NCI-H187 (cell line): Measurements from ENCODE around the gene GDPD5.

Experiments
- DNase-seq, 2 experiments: peaks; one replicate each; lab custom pipeline; 2025; lab: John Stamatoyannopoulos, UW

GDPD5 gene

DNA sequence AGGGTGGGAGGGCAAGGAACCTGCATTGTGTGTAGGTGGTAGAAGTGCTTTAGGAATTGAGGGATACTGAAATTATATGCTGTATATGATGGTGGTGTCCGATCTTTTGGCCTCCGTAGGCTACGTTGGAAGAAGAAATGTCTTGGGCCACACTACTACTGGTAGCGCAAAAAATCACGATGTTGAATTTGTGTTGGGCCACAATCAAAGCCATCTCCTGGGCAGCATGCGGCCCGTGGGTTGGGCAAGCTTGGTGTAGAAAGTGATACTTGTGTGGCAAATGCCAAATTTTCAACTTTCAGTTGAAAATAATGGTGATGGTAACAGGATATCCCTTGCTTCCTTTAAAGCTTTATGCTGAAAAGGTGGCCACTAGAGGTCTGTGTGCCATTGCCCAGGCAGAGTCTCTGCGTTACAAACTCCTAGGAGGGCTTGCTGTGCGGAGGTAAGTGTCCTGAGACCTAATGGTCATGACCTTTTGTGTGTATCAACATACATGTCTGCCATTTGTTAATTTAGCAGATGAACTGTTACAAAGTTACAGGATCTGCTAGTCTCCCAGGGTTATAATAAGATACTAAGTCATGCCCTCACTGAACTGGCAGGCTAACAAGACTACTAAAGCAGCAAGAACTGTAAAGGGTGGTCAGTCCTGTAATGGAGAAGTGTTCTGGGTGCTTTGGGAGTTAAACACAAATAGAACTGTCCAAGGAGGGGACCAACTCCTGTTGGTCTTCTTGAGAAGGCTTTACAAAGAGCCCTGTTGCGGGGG, 123.6 kb downstream of the GDPD5 start:
- no peak for DNase-seq

DNA sequence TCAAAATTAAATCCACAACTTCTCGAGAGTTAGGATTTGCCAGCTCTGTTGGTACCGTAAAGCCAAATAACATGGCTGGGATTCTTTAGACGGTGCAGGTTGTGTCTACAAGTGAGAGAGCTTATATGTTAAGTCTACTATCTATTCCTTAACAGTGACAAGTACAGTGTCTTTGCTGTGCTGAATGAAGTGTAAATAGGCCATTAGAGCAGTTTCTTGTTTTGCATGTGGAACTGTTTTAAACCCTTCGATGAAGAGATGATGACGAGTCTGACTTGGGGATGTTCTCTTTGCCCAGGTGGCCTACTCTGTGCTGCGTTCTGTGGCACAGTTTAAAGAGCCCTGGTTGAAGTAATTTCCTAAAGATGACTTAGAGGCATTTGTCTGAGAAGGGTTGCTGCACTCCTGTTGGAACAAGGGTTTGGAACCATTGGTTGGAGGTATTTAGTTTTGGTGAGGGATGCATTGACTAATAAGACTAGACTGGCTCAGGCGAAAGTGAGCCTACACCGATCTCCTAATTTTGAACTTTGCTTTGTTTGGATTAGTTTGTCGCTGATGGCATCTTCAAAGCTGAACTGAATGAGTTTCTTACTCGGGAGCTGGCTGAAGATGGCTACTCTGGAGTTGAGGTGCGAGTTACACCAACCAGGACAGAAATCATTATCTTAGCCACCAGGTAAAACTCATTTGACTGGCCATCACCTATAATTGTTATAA, 125.4 kb downstream of the GDPD5 start:
- DNase-seq = no peak

DNA sequence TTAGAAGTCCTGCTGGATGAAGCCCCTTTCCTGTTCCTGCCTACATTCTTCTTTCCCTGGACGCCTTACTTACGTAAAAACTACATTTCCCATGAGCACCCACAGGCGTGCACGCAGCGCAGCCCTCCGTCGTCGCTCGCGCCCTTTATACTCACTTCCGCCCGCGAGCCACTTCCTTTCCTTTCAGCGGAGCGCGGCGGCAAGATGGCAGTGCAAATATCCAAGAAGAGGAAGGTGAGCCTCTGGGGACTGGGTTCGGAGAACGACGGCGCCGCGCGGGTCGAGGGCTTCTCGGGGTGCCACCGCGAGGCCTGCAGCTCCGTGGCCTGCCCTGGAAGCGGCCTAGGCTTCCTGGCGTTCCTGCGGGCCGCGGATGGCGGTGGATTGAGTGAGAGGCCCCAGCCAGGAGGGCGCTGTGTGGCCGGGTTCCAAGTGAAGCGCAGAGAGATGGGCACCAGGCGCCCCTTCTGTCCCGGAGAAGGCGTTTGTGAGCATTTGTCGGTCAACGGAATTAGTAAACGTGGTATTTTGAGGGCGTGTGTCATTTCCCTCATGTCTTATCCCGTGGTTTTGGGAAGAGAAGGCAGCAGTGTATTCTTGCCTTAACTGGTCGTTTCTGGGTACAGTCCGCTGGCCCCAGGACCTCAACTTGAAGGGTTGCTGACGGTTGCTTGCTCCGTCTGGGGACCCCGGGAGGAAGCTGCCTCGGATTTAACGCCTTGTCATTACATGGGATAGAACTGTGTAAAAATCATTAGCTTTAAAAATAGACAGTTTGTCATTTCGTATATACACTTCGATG, 126.2 kb downstream of the GDPD5 start, which contains the start of gene RPS3:
Gene RPS3, plus strand, starts transcription at position 175 of the 802 bp plus-strand sequence. Its CDS starts 30 bp downstream, at position 205.
- peak; percentile 71 to 79 for DNase-seq

DNA sequence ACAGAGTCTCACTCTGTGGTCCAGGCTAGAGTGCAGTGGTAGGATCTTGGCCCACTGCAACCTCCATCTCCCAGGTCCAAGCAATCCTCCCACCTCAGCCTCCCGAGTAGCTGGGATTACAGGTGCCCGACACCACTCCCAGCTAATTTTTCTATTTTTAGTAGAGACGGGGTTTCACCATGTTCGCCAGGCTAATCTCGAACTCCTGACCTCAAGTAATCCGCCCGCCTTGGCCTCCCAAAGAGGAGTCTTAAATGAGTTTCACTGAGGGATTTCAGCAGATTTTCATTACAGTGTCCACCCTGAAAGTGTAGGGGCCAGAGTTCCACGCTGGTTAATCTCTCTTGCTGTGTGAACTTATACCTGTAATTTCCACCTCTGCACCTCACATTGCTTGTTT, 126.8 kb downstream of the GDPD5 start:
- no peak for DNase-seq

DNA sequence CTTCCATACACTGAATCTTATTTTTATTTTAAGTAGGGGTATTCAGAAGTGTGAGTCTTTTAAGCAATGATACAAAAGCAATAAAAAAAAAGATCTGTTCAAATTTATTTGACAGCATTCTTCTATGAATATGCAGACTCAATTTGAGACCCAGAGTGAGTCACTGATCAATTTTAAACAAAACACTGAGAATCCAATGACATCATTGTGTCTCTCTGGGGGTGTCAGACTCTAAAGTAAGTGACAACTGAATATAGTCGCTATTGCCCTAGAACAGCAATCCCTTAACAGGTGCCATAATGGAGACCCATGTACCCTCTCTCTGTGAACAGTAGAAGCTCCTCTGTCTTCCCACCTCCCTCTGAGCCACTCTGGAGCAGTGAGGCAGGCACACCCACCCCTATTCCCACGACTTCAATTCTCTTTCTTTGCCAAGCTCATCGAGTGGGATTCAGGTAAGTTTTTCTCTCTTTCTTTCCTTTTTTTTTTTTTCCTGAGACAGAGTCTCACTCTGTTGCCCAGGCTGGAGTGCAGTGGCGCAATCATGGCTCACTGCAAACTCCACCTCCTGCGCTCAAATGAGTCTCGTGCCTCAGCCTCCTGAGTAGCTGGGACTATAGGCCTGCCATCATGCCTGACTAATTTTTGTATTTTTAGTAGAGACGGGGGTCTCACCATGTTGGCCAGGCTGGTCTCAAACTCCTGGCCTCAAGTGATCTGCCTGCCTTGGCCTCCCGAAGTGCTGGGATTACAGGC, 131.5 kb downstream of the GDPD5 start:
- no peak for DNase-seq

DNA sequence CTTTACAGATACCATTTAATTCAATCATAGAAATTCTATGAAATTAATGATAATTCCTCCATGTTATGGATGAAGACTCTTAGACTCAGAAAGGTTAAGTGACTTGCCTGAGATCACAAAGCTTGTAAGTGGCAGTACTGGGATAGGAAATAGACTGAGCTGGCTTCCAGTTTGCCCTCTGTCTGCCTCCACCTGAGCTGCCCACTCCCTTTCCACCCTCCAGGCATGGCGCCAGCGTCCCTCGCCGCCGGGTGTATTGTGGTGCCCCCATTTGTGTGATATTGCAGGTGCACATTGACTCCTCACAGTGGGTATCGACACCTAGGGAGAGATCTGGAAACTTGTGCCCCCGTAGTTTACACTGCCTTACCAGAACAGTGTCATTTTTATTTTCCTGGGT, 135.8 kb downstream of the GDPD5 start:
- DNase-seq = no peak

DNA sequence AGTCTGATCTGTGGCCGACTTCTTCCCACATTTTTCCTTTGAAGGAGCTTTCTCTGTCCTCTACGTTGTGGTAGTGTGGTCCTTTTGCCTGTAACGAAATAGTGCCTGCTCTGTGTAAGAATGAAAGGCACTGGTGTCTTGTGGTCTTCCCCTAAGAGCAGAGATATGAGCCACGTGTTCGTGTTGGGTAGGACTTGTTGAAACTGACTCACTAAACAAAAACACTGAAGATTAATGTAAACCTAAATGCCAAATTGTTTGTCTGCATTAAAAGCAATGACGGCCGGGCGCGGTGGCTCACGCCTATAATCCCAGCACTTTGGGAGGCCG, 136.5 kb downstream of the GDPD5 start:
- DNase-seq = no peak

DNA sequence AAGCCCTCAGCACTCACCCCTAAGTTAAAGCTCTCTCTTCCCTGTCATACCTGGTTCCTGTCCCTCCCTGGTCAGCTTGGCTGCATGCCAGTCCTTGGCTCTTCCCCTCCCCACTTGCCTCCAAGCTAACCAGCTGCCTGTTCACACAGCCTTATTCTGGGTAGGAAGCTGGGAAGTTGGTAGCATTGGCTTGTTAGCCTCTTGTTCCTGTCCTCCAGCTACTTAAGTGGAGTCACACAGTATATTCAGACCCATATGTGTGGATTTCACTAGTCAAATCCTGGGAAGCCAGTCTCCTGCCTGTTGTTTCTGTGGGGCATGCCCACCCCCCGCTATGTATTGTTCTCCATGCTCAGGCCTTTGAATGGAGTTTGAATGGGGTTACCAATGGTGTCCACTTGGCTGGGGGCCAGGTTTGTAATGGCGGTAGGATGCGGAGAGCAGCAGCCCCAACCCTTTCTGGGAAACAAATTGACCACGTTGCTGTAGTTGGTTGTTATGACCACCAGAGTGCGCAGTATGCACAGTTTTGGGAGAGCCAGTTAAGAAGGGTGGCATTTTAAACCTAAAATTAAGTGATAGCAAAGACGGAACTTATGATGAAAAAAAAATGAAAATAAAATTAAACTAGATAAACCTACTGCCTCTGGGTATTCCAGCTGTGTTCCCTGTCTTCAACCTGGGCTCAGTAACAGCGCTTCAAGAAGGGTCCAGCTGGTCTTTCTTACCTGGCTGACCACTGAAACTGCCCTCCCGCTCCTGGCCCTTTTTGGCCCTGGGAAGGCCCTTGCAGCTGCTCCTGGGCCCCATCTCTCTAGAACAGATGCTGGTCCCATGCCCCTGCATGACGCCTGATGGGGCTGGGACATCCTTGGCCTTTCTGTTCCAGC, 137.1 kb downstream of the GDPD5 start:
- DNase-seq = peak; percentile 58 to 82

DNA sequence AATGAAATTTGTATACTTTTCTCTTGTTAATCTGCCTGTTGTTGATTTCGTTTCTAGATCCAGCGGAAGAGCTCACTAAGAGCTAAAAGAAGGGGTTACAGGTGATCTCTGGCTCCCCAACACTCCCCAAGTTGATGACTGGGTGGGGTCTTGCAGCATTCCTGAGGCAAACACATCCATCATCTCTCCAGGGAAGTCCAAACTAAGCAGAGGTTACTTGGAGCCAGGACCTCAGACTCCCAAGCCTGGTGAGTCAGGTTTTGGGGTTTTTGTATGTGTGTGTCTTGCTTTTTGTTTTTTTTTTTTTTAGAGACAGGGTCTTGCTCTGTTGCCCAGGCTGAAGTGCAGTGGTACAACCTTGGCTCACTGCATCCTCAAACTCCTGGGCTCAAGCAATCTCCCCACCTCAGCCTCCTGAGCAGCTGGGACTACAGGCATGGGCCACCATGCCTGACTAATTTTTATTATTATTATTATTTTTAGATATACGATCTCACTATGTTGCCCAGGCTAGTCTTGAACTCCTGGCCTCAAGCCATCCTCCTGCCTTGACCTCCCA, 137.9 kb downstream of the GDPD5 start:
- no peak for DNase-seq

DNA sequence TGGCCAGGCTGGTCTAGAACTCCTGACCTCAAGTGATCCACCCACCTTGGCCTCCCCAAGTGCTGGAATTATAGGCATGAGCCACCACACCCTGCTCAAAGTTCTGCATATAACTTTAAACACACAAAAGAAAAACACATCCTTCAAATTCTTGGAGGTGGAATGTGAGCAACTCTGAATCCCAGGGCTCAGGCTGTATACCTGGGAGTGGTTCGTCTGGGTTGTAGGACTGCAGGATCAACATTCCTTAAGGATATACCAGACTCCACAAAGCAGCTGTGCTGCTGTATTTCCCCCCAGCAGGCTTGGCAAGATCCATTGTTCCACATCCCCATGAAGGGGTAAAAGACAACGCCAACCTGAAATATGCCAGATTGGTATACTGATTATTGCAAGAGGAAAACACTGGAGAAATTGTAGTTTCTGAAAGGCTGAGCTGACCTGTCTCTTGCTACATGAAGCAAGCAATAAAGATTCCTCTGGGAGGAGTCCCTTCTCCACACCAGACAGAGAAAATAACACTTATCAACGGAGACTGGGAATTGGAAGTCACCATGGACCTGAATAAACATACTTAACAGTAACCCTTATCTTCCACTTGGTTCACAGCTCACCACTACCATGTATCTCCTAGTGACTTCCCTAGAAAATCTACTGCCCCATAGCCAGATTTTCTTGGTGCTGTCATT, 138.7 kb downstream of the GDPD5 start:
- no peak for DNase-seq
